HG03039 (cell line): ENCODE data around the gene NOVA2.

Experiments
- ATAC-seq: cut with Tn5 transposase; IDR thresholded peaks from one replicate; pipeline ENCODE4 v1.9.1; 2021; ENCODE audit warnings: mild to moderate bottlenecking, moderate library complexity; ENCODE audit not compliant: unreplicated experiment

Gene NOVA2

GRCh38 chr19:45973553-45974338, at the start of gene NOVA2:
NOVA2 (minus strand) TSS chr19:45973865; CDS start chr19:45973351, 514 bp downstream.
- no peak for ATAC-seq

- no peak for ATAC-seq
Observed at GRCh38 chr19:46023311-46023779, 49.7 kb upstream of the NOVA2 start.

- ATAC-seq = no peak
Observed at GRCh38 chr19:46022431-46023310, 49.0 kb upstream of the NOVA2 start, which contains the start of gene PGLYRP1. PGLYRP1 (minus strand) TSS chr19:46023053; CDS start chr19:46023021, 32 bp downstream.

GRCh38 chr19:46022061-46022430, 48.4 kb upstream of the NOVA2 start:
- no peak for ATAC-seq

- no peak for ATAC-seq
Observed at GRCh38 chr19:46021531-46022041, 47.9 kb upstream of the NOVA2 start.

GRCh38 chr19:46020819-46021125, 47.1 kb upstream of the NOVA2 start:
- no peak for ATAC-seq

- no peak for ATAC-seq
Observed at GRCh38 chr19:46019270-46019669, 45.6 kb upstream of the NOVA2 start.

- ATAC-seq = no peak
Observed at GRCh38 chr19:46018729-46019251, 45.1 kb upstream of the NOVA2 start.

- no peak for ATAC-seq
Observed at GRCh38 chr19:46017874-46018675, 44.4 kb upstream of the NOVA2 start.

GRCh38 chr19:46017095-46017429, 43.4 kb upstream of the NOVA2 start:
- ATAC-seq = no peak

- no peak for ATAC-seq
Observed at GRCh38 chr19:46016426-46017094, 42.9 kb upstream of the NOVA2 start.

- no peak for ATAC-seq
Observed at GRCh38 chr19:46015687-46016425, 42.2 kb upstream of the NOVA2 start.

GRCh38 chr19:46014941-46015686, 41.4 kb upstream of the NOVA2 start:
- no peak for ATAC-seq

- ATAC-seq = no peak
Observed at GRCh38 chr19:46014534-46014933, 40.9 kb upstream of the NOVA2 start.

GRCh38 chr19:46009530-46010510, 36.2 kb upstream of the NOVA2 start:
- ATAC-seq = no peak

GRCh38 chr19:46006411-46006810, 32.7 kb upstream of the NOVA2 start:
- no peak for ATAC-seq

GRCh38 chr19:46002678-46003275, 29.1 kb upstream of the NOVA2 start:
- ATAC-seq = no peak
